HG02981 (cell line): Measurements from ENCODE around the gene LYSMD1.
"Not testable (repeated sequence)": the region's sequence is repeated elsewhere in the genome, so short reads cannot be mapped to it uniquely, and the experiment has no call there.

Experiments
- ATAC-seq: cut with Tn5 transposase; IDR thresholded peaks from one replicate; pipeline ENCODE4 v1.9.1; 2021; ENCODE audit warnings: mild to moderate bottlenecking, moderate library complexity; ENCODE audit not compliant: unreplicated experiment

The LYSMD1 gene

GRCh38 chr1:151165738-151166504 is at the start of gene LYSMD1, which contains the start of gene SCNM1:
Gene LYSMD1 (minus strand): TSS chr1:151165902. CDS start chr1:151165258, 644 bp downstream.
Gene SCNM1 (plus strand): TSS chr1:151166144. CDS start chr1:151166153, 9 bp downstream.
- ATAC-seq: peak; percentile 88

GRCh38 chr1:151213560-151213959 is 47.9 kb upstream of the LYSMD1 start:
- no peak for ATAC-seq

- ATAC-seq: no peak
Measured at GRCh38 chr1:151211972-151212705, 46.4 kb upstream of the LYSMD1 start.

- no peak for ATAC-seq
Measured at GRCh38 chr1:151210830-151211229, 45.1 kb upstream of the LYSMD1 start.

- ATAC-seq: not testable (repeated sequence)
Measured at GRCh38 chr1:151205381-151205965, 39.8 kb upstream of the LYSMD1 start.

- ATAC-seq: no peak
Measured at GRCh38 chr1:151199873-151200581, 34.3 kb upstream of the LYSMD1 start.

GRCh38 chr1:151198254-151199127 is 32.8 kb upstream of the LYSMD1 start, which contains the start of gene PIP5K1A:
Gene PIP5K1A (plus strand): TSS chr1:151198552. CDS start chr1:151198997, 445 bp downstream.
- ATAC-seq: peak; percentile 82

GRCh38 chr1:151197863-151198253 is 32.2 kb upstream of the LYSMD1 start:
- ATAC-seq: no peak

GRCh38 chr1:151196292-151196800 is 30.6 kb upstream of the LYSMD1 start:
- ATAC-seq: no peak

GRCh38 chr1:151194894-151195594 is 29.3 kb upstream of the LYSMD1 start:
- not testable (repeated sequence) for ATAC-seq

GRCh38 chr1:151193856-151194255 is 28.2 kb upstream of the LYSMD1 start:
- ATAC-seq: no peak

GRCh38 chr1:151193304-151193703 is 27.6 kb upstream of the LYSMD1 start:
- no peak for ATAC-seq

GRCh38 chr1:151192047-151192446 is 26.3 kb upstream of the LYSMD1 start:
- ATAC-seq: no peak

GRCh38 chr1:151189637-151190445 is 24.1 kb upstream of the LYSMD1 start, which contains the start of gene VPS72:
Gene VPS72 (minus strand): TSS chr1:151190197. CDS start chr1:151190121, 76 bp downstream.
- peak; percentile 88 for ATAC-seq

- ATAC-seq: not testable (repeated sequence)
Measured at GRCh38 chr1:151188667-151189066, 23.0 kb upstream of the LYSMD1 start.

GRCh38 chr1:151187205-151187604 is 21.5 kb upstream of the LYSMD1 start:
- no peak for ATAC-seq

- ATAC-seq: no peak
Measured at GRCh38 chr1:151184211-151184610, 18.5 kb upstream of the LYSMD1 start.

- no peak for ATAC-seq
Measured at GRCh38 chr1:151176514-151177045, 10.9 kb upstream of the LYSMD1 start.
